AG04450 (cell line): ENCODE measurements around the gene PEPD. TPM values are rescaled to one million over a fixed set of nuclear protein-coding genes. Genes with fewer than 3 reads are reported as not detected.

Experiments used
- CTCF ChIA-PET: fragments of 300-600, 350-600 bp; formaldehyde crosslinking; extraction: SDS; loops from one replicate; lab custom pipeline; 2022; ENCODE audit warnings: antibody characterized with exemption, inconsistent platforms; lab: Charles Lee
- POLR2A ChIA-PET: fragments of 350-600 bp; formaldehyde crosslinking; extraction: SDS; loops from one replicate; lab custom pipeline; 2021; ENCODE audit warnings: antibody characterized with exemption, inconsistent platforms; lab: Yijun Ruan, JAX
- DNase-seq: peaks from one replicate; pipeline ENCODE4 v3.0.0-alpha.2; 2011; ENCODE audit warnings: low read depth, low spot score
- H3K27ac ChIP-seq: one replicate; pipeline ENCODE4 v1.5.1; 2012; ENCODE audit warnings: low read depth, low read length, control low read depth
- H3K27me3 ChIP-seq: one replicate; pipeline ENCODE4 v1.6.0; 2012; ENCODE audit warnings: low read length; ENCODE audit not compliant: control insufficient read depth, insufficient read depth
- H3K4me3 ChIP-seq: 2 replicates; pipeline ENCODE4 v1.5.1; 2011; ENCODE audit warnings: mild to moderate bottlenecking, low read depth, low read length, control low read depth
- H3K9me3 ChIP-seq: 2 replicates; pipeline ENCODE4 v1.5.1; 2012; ENCODE audit warnings: low read length; ENCODE audit not compliant: control insufficient read depth, insufficient read depth
- polyA plus RNA-seq: library from polyadenylated mRNA; depleted of rRNA; stranded (reverse); fragments of >200 nt; gene quantifications from 2 replicates; pipeline ENCODE4 v1.2.3, GENCODE V29; 2011
- TF ChIP-seq, protein P1 (sequence below): IDR thresholded peaks from 2 replicates; pipeline ENCODE4 v1.5.1; 2011; ENCODE audit warnings: low read depth, low read length, control low read depth, inconsistent platforms

The PEPD gene
- polyA plus RNA-seq, 1 experiment: 67.1 TPM

DNA sequence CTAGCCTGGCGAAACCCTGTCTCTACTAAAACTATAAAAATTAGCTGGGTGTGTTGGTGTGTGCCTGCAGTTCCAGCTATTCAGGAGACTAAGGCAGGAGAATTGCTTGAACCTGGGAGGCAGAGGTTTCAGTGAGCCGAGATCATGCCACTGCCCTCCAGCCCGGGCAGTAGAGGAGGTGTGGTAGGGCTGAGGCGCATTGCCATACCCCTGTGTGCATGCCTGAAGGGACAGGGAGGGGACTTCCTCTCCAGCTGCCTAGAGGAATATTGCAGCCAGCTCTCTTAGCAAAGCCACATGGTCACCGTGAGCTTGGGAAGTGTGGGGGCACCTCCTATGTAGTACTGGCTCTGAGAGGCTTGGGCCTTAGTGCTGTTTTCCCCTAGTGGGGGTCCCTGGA, 29.2 kb upstream of the PEPD start:
- Histone ChIP-seq H3K27me3 (no peaks in the 10 kb centered on the region), H3K4me3 (no peak overlapping the region), H3K9me3 (no peaks in the 10 kb centered on the region), H3K27ac (no peak overlapping the region)
- no peak for DNase-seq
- TF ChIP-seq, protein P1, sequence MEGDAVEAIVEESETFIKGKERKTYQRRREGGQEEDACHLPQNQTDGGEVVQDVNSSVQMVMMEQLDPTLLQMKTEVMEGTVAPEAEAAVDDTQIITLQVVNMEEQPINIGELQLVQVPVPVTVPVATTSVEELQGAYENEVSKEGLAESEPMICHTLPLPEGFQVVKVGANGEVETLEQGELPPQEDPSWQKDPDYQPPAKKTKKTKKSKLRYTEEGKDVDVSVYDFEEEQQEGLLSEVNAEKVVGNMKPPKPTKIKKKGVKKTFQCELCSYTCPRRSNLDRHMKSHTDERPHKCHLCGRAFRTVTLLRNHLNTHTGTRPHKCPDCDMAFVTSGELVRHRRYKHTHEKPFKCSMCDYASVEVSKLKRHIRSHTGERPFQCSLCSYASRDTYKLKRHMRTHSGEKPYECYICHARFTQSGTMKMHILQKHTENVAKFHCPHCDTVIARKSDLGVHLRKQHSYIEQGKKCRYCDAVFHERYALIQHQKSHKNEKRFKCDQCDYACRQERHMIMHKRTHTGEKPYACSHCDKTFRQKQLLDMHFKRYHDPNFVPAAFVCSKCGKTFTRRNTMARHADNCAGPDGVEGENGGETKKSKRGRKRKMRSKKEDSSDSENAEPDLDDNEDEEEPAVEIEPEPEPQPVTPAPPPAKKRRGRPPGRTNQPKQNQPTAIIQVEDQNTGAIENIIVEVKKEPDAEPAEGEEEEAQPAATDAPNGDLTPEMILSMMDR: no peak
- POLR2A ChIA-PET: no interaction called here
- CTCF ChIA-PET: no interaction called here

GRCh38 chr19:33547676-33548075, 26.1 kb upstream of the PEPD start:
- TF ChIP-seq, protein P1: no peak
- Histone ChIP-seq H3K27me3 (no peaks in the 10 kb centered on the region), H3K4me3 (no peak overlapping the region), H3K27ac (no peak overlapping the region), H3K9me3 (no peaks in the 10 kb centered on the region; the same call in 1 of the 2 replicates)
- CTCF ChIA-PET: no interaction called here
- no peak for DNase-seq
- POLR2A ChIA-PET: no interaction called here

DNA sequence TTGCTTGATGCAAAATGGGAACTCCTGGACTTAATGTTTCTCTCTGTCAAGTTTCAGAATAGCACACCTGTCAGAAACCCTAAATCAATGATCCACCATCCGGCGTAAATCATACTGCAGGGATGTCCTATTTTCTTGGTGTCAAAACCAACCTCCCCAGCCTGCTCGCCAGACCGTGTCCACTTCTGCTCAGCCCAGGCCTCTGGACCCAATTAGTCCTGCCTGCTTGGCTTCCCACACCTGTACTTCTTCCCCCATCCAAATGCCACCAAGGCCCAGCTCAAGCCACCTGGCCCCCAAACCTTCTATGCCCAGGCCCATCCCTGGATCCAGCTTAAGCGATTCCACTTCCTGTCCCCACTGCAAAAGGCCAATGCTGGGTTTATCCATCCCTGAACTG, 25.1 kb upstream of the PEPD start:
- Histone ChIP-seq H3K27me3 (no peaks in the 10 kb centered on the region), H3K27ac (no peak overlapping the region), H3K4me3 (no peak overlapping the region), H3K9me3 (no peaks in the 10 kb centered on the region; the same call in 1 of the 2 replicates)
- TF ChIP-seq, protein P1: no peak
- ChIA-PET POLR2A (no interaction called here), CTCF (no interaction called here)
- no peak for DNase-seq

DNA sequence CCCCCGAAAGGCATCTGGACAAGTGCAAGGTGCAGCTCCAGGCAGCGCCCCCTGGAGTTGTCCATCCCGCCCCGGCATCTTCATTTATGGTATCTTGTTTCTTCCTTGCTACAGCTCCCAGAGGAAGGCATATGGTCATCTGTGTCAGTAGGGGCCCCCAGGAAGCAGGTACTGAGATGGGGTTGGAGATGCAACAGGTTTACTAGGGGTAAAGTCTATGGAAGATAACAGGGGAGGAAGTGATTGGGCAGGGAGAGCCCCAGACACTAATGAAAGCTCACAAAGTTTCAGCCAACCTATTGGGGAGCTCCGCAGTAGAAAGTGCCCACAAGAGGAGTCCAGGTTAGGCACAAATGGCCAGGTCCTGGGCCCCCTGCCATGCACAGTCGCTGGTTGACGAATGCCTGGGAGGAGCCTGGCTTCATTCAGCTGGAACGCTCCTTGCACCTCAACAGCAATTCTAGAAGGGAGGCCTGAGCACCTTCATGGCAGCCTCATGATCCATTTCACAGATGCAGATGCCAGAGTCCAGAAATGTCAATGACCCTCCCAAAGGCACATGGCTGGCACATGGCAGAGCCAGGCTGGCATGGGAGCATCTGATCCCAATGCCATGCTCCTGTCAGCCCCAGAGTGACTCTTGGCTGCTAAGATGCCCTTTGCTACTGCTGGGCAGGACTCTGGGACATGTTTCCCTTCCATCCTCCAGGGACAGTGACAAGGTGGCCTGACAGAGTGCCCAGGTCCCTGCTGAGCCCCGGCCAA, 23.8 kb upstream of the PEPD start:
- H3K27ac ChIP-seq: no peak overlapping the region
- H3K4me3 ChIP-seq: no peak overlapping the region
- POLR2A ChIA-PET: no interaction called here
- CTCF ChIA-PET: no interaction called here
- no peak for DNase-seq
- H3K9me3 ChIP-seq: no peaks in the 10 kb centered on the region; the same call in 1 of the 2 replicates
- no peaks in the 10 kb centered on the region for H3K27me3 ChIP-seq
- TF ChIP-seq, protein P1: no peak

DNA sequence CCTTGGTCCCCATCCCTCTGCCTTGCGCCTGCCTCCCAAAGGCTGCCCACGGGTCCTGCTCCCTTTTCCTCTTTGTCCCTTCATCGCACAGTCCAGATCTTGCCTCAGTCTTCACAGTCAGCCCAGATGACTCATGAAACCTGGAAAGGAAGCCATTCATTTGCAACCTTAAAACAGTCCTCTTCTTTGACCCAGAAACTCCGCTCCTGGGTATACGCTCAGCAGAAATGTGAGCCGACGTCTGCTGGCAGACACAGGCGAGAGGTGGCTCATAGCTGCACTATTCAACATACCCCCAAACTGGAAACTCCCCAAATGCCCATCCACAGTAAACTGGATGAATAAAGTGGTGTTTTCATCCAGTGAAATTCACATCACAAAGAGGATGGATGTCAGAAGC, 13.6 kb upstream of the PEPD start:
- POLR2A ChIA-PET: no interaction called here
- DNase-seq: no peak
- TF ChIP-seq, protein P1: no peak
- H3K27me3 ChIP-seq: peaks cover 4% of the 10 kb centered on the region
- CTCF ChIA-PET: no interaction called here
- no peaks in the 10 kb centered on the region for H3K9me3 ChIP-seq
- no peak overlapping the region for H3K27ac ChIP-seq
- H3K4me3 ChIP-seq: no peak overlapping the region
